HPDE6-E6E7 (cell line): Measurements from ENCODE around the gene CREM.
A peak's percentile ranks its signal among the peaks of the same experiment; 100 is the strongest.

Source experiments
- DNase-seq: peaks from one replicate; pipeline ENCODE4 v3.0.0; 2011; ENCODE audit warnings: missing footprints; ENCODE audit errors: extremely low spot score

The CREM gene

GRCh38 chr10:35219891-35220890, 93.5 kb downstream of the CREM start:
- DNase-seq = no peak

- DNase-seq = no peak
Measured at GRCh38 chr10:35223016-35223415, 96.4 kb downstream of the CREM start.

- no peak for DNase-seq
Measured at GRCh38 chr10:35224045-35224740, 97.5 kb downstream of the CREM start.

GRCh38 chr10:35225204-35225603, 98.6 kb downstream of the CREM start:
- DNase-seq = no peak

GRCh38 chr10:35226507-35226906, 99.9 kb downstream of the CREM start:
- no peak for DNase-seq

- DNase-seq = no peak
Measured at GRCh38 chr10:35228058-35228457, 101.4 kb downstream of the CREM start.

- DNase-seq = no peak
Measured at GRCh38 chr10:35231646-35232045, 105.0 kb downstream of the CREM start.

GRCh38 chr10:35232527-35232926, 105.9 kb downstream of the CREM start:
- no peak for DNase-seq

GRCh38 chr10:35234073-35234472, 107.4 kb downstream of the CREM start:
- DNase-seq = no peak

- DNase-seq = no peak
Measured at GRCh38 chr10:35236739-35237138, 110.1 kb downstream of the CREM start.

GRCh38 chr10:35237766-35238512, 111.3 kb downstream of the CREM start:
- no peak for DNase-seq

- DNase-seq = no peak
Measured at GRCh38 chr10:35244549-35244948, 117.9 kb downstream of the CREM start.

GRCh38 chr10:35246770-35247343, 120.2 kb downstream of the CREM start:
- DNase-seq = no peak

- no peak for DNase-seq
Measured at GRCh38 chr10:35251373-35252100, 124.9 kb downstream of the CREM start.

GRCh38 chr10:35257057-35257983, 130.7 kb downstream of the CREM start:
- no peak for DNase-seq

GRCh38 chr10:35259769-35260397, 133.2 kb downstream of the CREM start:
- DNase-seq = peak; percentile 28

GRCh38 chr10:35262436-35262835, 135.8 kb downstream of the CREM start:
- DNase-seq = no peak
